Fibroblast of peridontal ligament (primary cell): Measurements from ENCODE around the gene TARBP2.
A peak's percentile ranks its signal among the peaks of the same experiment; 100 is the strongest.

ENCODE experiments used
- DNase-seq: peaks from one replicate; pipeline ENCODE4 v3.0.0-alpha.2; 2010; ENCODE audit errors: extremely low read depth

Gene TARBP2

GRCh38 chr12:53474819-53475218, 26.3 kb upstream of the TARBP2 start:
- no peak for DNase-seq

GRCh38 chr12:53476769-53477209, 24.3 kb upstream of the TARBP2 start:
- DNase-seq: peak; percentile 58

GRCh38 chr12:53478865-53479264, 22.2 kb upstream of the TARBP2 start:
- peak; percentile 58 for DNase-seq

GRCh38 chr12:53479331-53479730, 21.8 kb upstream of the TARBP2 start:
- no peak for DNase-seq

- no peak for DNase-seq
These were observed 20.3 kb upstream of the TARBP2 start for GRCh38 chr12:53480491-53481442.

GRCh38 chr12:53481458-53481857, 19.6 kb upstream of the TARBP2 start:
- peak; percentile 88 for DNase-seq

- no peak for DNase-seq
These were observed 19.0 kb upstream of the TARBP2 start for GRCh38 chr12:53481939-53482586.

GRCh38 chr12:53482626-53483168, 18.4 kb upstream of the TARBP2 start:
- DNase-seq: no peak

- DNase-seq: no peak
These were observed 17.7 kb upstream of the TARBP2 start for GRCh38 chr12:53483225-53483978.

GRCh38 chr12:53483979-53484377, 17.1 kb upstream of the TARBP2 start:
- no peak for DNase-seq

GRCh38 chr12:53484686-53485575, 16.2 kb upstream of the TARBP2 start:
- no peak for DNase-seq

- no peak for DNase-seq
These were observed 14.9 kb upstream of the TARBP2 start for GRCh38 chr12:53485955-53486735.

GRCh38 chr12:53486736-53487487, 14.2 kb upstream of the TARBP2 start:
- no peak for DNase-seq

- no peak for DNase-seq
These were observed 11.7 kb upstream of the TARBP2 start for GRCh38 chr12:53489242-53489864.

- no peak for DNase-seq
These were observed 8.9 kb upstream of the TARBP2 start for GRCh38 chr12:53492188-53492587.

- DNase-seq: peak; percentile 82
These were observed 8.1 kb upstream of the TARBP2 start for GRCh38 chr12:53492830-53493609.

- no peak for DNase-seq
These were observed 7.3 kb upstream of the TARBP2 start for GRCh38 chr12:53493610-53494391.
